ENCODE data around the gene POLR2C.
"Not testable (repeated sequence)": the region's sequence is repeated elsewhere in the genome, so short reads cannot be mapped to it uniquely, and the experiment has no call there.

Gene POLR2C

GRCh38 chr16:57462209-57462977, at the start of gene POLR2C:
POLR2C (plus strand) TSS chr16:57462679; CDS start chr16:57462725, 46 bp downstream.
- peak; percentile 68 for DNase-seq

GRCh38 chr16:57413301-57413730, 49.2 kb upstream of the POLR2C start:
- no peak for DNase-seq

DNA sequence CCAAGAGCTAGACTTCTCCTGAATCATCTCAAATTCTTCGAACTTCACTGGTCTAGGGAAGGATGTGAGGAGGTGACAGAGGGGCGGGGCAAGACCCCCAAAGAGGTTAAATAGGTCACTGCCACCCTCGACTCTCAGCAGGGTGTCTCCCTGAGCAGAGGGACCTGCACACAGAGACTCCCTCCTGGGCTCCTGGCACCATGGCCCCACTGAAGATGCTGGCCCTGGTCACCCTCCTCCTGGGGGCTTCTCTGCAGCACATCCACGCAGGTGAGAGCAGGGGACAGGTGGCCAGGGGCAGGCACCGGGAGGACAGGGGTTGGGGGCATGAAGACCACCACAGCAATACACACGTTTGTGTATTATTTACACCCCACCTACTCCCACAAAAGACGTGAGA, 48.7 kb upstream of the POLR2C start:
- no peak for DNase-seq

- no peak for DNase-seq
Measured at GRCh38 chr16:57416084-57416483, 46.4 kb upstream of the POLR2C start.

- no peak for DNase-seq
Measured at GRCh38 chr16:57419506-57419905, 43.0 kb upstream of the POLR2C start.

DNA sequence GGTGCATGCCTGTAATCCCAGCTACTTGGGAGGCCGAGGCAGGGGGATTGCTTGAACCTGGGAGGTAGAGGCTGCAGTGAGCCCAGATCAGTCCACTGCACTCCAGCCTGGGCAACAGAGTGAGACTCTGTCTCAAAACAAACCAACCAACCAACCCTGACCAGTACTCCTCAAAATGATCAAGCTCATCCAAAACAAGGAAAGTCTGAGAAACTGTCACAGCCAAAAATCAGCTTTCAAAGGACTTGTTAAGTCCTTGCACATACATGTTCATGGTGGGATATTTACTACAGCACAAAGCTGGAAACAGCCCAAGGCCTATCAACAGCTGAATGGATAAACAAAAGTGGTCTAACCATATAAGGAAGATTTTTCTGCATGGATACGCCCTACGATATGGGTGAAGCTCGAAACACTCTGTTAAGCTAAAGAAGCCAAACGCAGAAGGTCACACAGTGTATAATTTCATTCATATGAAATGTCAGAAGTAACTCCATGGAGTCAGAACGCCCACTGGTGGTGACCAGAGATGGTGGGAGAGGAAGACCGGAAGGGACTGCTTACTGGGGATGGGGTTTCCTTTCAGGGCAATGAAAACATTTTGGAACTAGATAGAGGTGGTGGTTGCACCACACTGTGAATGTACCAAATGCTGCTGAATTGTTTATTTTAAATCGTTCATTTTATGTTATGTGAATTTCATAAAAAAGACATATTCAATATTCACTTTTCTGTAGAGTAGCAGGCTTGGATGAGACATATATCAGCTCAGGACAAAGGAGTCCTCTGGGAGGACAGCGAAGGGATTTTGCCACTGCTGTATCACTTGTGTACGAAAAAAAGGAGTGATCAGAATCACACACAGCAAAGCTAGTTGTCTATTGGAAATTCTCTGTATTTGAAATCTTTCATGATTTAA, 40.2 kb upstream of the POLR2C start:
- peak; percentile 62 for DNase-seq

DNA sequence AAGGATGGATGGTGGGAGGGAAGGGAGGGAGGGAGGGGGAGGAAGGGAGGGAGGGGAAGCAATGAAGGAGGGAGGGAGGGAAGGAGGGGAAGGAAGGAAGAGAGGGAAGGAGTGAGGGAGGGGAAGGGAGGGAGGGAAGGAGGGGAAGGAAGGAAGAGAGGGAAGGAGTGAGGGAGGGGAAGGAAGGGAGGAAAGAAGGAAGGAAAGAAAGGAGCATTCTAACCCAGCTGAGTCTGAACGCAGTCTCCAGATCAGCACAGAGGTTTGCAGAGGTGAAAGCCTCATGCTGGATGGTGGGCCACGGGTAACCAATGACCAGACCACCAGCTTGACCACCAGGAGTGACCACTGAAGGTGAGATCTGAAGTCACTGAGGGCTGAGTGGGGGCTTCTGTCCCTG, 39.3 kb upstream of the POLR2C start:
- DNase-seq, result no peak

DNA sequence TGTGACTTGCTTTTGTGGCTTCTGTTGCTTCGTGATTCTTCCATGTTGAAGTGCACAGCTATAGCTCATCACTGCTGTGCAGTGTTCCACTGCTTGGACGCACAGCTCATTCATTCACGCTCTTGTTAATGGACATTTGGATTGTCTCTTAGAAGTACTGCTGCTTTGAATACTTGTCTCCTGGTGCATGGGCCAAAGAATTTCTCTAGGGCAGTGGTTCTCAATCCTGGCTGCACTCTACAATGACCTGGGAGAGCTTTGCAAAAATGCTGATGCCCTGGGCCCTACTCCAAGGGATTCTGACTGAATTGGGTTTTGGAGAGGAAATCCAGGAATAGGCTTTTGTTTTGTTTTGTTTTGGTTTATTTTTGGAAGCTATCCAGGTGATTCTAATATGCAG, 37.9 kb upstream of the POLR2C start:
- DNase-seq, result no peak

DNA sequence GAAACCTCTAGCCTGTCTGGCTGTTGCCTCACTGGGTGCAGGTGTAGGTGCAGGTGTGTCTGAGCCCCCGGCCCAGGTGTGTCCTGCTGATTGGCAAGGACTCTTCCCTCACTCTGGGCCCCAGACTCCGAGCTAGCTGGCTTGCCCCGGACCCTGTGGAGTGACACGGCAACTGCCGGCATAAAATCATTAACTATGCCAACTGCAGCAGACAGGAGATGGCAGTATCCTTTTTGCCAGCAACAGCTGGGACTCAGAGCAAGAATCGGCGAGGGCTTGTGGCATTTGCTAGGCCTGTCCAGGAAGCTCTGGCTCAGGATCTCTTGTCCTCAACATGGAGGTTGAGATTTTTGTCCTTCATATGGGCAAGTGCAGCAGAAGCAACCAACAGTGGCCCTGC, 36.1 kb upstream of the POLR2C start:
- no peak for DNase-seq

GRCh38 chr16:57427307-57427706, 35.2 kb upstream of the POLR2C start:
- DNase-seq, result no peak

GRCh38 chr16:57427824-57428223, 34.7 kb upstream of the POLR2C start:
- DNase-seq, result no peak

GRCh38 chr16:57430955-57431354, 31.5 kb upstream of the POLR2C start:
- no peak for DNase-seq

GRCh38 chr16:57432505-57432904, 30.0 kb upstream of the POLR2C start:
- no peak for DNase-seq

GRCh38 chr16:57432989-57433388, 29.5 kb upstream of the POLR2C start:
- DNase-seq, result no peak

DNA sequence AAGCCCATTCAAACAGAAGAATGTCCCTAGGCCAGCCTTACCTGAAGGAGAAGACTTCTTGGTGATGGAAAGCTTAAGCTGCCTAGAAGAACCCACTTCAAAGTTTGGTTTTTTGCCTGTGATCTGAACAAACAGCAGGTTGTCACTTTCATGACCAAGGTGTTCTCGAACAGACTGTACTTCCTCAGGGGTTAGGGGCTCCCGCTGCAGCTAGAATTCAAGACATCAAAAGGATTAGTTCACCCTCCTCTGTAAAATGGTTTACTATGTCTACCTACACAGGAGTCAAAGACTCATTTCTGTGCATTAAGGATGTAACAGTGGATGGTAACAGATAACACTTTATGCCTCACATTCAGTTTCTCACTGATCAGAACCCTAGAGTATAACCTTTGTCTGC, 28.5 kb upstream of the POLR2C start:
- DNase-seq, result no peak

- no peak for DNase-seq
Measured at GRCh38 chr16:57435838-57436237, 26.6 kb upstream of the POLR2C start.

- DNase-seq, result not testable (repeated sequence)
Measured at GRCh38 chr16:57439947-57440346, 22.5 kb upstream of the POLR2C start.

GRCh38 chr16:57440551-57440950, 21.9 kb upstream of the POLR2C start:
- DNase-seq, result not testable (repeated sequence)

- DNase-seq, result no peak
Measured at GRCh38 chr16:57444711-57445110, 17.8 kb upstream of the POLR2C start.

- DNase-seq, result no peak
Measured at GRCh38 chr16:57445510-57445909, 17.0 kb upstream of the POLR2C start.

GRCh38 chr16:57446531-57447185, 15.8 kb upstream of the POLR2C start:
- DNase-seq, result peak; percentile 11

- DNase-seq, result peak; percentile 72
Measured at GRCh38 chr16:57447186-57447962, 15.1 kb upstream of the POLR2C start, which contains the start of the genes CIAPIN1 and COQ9. CIAPIN1 (minus strand) TSS chr16:57447385; CDS start chr16:57440928, 6,457 bp downstream. COQ9 (plus strand) TSS chr16:57447479; CDS start chr16:57447506, 27 bp downstream.

All from NCI-H2227 treated with DMSO at 0.1 percent for 48 hours (cell line).